Measurements from ENCODE around the gene RCAN2.

DNA sequence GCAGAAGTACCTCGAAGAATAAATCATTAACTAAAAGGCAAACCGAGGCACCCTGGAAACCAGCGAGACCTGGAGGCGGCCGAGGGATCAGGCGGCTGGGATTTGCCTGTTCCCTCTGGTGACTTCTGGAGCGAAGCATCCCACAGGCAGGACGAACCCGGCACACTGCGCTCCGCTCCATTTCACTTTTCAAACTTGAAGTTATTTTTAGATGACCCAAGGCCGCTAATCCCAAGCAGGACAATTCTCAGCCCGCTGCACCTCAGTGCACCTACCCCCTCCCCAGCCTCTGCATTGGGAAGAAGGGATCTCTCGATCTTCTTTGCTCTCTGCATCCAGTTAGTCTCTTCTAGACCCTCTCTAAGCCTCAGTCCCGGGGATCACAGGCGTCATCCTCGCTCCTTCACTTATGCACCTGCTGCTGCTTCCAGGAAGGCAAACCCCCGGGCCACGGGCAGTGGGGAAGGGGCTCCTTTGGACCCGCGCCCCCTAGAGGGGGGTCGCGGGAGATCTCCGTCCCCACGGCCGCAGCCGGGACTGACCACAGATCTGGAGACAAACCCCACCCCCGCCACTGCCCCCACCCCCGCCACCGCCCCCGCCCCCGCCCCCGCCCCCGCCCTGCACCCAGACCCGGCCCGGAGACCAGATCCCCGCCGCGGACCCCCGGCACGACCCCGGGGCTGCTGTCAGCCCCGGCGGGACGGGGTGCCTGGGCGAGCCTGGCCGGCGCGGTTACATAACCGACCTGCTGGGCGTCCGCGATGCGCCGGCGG, 636 bp downstream of the RCAN2 start:
- no peak for TF ChIP-seq POLR2AphosphoS5 (IDR thresholded peaks at IDR 0.05)
- TF ChIP-seq, protein P1, sequence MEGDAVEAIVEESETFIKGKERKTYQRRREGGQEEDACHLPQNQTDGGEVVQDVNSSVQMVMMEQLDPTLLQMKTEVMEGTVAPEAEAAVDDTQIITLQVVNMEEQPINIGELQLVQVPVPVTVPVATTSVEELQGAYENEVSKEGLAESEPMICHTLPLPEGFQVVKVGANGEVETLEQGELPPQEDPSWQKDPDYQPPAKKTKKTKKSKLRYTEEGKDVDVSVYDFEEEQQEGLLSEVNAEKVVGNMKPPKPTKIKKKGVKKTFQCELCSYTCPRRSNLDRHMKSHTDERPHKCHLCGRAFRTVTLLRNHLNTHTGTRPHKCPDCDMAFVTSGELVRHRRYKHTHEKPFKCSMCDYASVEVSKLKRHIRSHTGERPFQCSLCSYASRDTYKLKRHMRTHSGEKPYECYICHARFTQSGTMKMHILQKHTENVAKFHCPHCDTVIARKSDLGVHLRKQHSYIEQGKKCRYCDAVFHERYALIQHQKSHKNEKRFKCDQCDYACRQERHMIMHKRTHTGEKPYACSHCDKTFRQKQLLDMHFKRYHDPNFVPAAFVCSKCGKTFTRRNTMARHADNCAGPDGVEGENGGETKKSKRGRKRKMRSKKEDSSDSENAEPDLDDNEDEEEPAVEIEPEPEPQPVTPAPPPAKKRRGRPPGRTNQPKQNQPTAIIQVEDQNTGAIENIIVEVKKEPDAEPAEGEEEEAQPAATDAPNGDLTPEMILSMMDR (IDR thresholded peaks at IDR 0.05): no peak
